ENCODE measurements around the gene GALNT1.

DNA sequence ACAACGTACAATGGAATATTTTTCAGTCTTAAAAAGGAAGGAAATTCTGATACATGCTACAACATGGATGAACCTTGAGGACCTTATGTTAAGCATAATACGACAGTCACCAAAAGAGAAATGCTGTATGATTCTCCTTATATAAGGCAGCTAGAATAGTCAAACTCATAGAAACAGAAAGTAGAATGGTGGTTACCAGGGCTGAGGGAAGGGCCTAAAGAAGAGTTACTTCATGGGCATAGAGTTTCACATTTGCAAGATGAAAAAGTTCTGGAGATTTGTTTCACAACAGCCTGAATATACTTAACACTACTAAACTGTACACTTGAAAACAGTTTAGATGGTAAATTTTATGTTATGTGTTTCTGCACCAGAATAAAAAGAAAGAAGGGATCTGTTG lies 113.3 kb downstream of the GALNT1 start:
- TF ChIP-seq, protein P1, sequence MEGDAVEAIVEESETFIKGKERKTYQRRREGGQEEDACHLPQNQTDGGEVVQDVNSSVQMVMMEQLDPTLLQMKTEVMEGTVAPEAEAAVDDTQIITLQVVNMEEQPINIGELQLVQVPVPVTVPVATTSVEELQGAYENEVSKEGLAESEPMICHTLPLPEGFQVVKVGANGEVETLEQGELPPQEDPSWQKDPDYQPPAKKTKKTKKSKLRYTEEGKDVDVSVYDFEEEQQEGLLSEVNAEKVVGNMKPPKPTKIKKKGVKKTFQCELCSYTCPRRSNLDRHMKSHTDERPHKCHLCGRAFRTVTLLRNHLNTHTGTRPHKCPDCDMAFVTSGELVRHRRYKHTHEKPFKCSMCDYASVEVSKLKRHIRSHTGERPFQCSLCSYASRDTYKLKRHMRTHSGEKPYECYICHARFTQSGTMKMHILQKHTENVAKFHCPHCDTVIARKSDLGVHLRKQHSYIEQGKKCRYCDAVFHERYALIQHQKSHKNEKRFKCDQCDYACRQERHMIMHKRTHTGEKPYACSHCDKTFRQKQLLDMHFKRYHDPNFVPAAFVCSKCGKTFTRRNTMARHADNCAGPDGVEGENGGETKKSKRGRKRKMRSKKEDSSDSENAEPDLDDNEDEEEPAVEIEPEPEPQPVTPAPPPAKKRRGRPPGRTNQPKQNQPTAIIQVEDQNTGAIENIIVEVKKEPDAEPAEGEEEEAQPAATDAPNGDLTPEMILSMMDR (IDR thresholded peaks at IDR 0.05), result no peak
- no peak for TF ChIP-seq POLR2A (IDR thresholded peaks at IDR 0.05)

Data from esophagus squamous epithelium (tissue), 4 donors.